GM12874 (cell line): ENCODE measurements around the gene BPIFB3.

Experiments
- TF ChIP-seq, protein P1 (sequence below): IDR thresholded peaks from 2 replicates; pipeline ENCODE4 v1.5.1; 2011; ENCODE audit warnings: low read depth, mild to moderate bottlenecking, control low read depth, low read length, moderate library complexity; ENCODE audit not compliant: insufficient read depth

BPIFB3 gene

DNA sequence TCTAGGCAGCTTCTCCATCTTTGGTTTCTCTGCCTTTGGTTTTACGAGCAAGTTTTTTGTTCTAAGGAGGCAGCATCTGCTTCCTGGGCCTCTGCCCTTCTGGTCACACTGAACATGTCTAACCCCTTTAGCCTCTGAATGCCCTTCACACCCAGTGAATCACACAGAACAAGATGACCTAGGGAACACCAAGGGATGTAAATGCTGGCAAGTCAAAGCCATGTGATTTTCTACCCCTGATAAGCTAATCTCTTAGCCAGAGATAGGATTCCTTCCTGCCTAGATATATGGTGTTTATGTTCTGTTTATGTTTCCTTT lies 29.5 kb upstream of the BPIFB3 start:
- TF ChIP-seq, protein P1, sequence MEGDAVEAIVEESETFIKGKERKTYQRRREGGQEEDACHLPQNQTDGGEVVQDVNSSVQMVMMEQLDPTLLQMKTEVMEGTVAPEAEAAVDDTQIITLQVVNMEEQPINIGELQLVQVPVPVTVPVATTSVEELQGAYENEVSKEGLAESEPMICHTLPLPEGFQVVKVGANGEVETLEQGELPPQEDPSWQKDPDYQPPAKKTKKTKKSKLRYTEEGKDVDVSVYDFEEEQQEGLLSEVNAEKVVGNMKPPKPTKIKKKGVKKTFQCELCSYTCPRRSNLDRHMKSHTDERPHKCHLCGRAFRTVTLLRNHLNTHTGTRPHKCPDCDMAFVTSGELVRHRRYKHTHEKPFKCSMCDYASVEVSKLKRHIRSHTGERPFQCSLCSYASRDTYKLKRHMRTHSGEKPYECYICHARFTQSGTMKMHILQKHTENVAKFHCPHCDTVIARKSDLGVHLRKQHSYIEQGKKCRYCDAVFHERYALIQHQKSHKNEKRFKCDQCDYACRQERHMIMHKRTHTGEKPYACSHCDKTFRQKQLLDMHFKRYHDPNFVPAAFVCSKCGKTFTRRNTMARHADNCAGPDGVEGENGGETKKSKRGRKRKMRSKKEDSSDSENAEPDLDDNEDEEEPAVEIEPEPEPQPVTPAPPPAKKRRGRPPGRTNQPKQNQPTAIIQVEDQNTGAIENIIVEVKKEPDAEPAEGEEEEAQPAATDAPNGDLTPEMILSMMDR: no peak

DNA sequence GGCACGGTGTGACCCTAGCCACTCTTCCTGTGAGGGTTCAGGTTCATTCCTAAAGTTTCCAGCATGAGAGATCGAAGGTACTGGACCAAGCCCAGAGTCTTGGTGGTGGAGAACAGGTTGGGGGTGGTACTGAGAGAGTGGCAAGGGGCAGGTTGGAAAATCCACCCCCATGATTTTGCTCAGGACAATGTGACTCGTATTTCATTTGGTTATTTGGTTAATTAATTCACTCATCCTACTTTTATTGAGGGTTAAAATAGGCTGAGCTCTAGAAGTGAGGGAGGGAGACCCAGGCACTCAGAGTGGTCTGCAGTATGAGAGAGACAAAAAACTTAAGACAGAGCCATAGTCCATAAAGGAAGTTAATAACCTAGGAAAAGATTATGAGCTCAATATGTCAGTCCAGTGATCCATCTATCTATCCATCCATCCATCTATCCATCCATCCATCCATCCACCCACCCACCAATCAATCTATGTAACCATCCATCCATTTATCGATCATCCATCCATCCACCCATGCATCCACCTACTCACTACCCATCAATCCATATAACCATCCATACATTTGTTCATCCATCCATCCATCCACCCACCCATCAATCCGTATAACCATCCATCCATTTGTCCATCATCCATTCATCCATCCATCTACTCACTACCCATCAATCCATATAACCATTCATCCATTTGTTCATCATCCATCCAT lies 28.9 kb upstream of the BPIFB3 start:
- TF ChIP-seq, protein P1: no peak

DNA sequence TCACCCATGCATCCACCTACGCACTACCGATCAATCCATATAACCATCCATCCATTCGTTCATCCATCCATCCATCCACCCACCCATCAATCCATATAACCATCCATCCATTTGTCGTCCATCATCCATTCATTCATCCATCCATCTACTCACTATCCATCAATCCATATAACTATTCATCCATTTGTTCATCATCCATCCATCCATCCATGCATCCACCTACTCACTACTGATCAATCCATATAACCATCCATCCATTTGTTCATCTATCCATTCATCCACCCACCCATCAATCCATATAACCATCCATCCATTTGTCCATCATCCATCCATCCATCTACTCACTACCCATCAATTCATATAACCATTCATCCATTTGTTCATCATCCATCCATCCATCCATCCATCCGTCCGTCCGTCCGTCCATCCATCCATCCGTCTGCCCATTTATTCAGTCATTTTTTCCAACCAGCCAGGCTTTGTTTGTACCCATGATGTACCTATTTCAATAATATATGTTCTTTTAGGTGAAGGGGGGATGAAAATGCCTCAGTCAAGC lies 28.3 kb upstream of the BPIFB3 start:
- TF ChIP-seq, protein P1: no peak

- TF ChIP-seq, protein P1: no peak
These were observed 27.5 kb upstream of the BPIFB3 start for GRCh38 chr20:33026072-33026778.

- TF ChIP-seq, protein P1: no peak
These were observed 26.6 kb upstream of the BPIFB3 start for GRCh38 chr20:33026779-33027759.

- TF ChIP-seq, protein P1: no peak
These were observed 25.6 kb upstream of the BPIFB3 start for GRCh38 chr20:33027769-33028751.
